Islet of Langerhans (tissue), 1 donor: ENCODE results near the gene ADGRG1.

Experiments used
- FAIRE-seq: peaks from one replicate; lab custom pipeline; 2011; peaks lifted over from hg19 to GRCh38; lab: Jason Lieb, UNC

The ADGRG1 gene

GRCh38 chr16:57648581-57649442 is 20.4 kb downstream of the ADGRG1 start:
- FAIRE-seq = no peak

- no peak for FAIRE-seq
These were observed 21.0 kb downstream of the ADGRG1 start for GRCh38 chr16:57649443-57649751.

- FAIRE-seq = no peak
These were observed 21.4 kb downstream of the ADGRG1 start for GRCh38 chr16:57649846-57650245.

- no peak for FAIRE-seq
These were observed 23.2 kb downstream of the ADGRG1 start for GRCh38 chr16:57651344-57652333.

- FAIRE-seq = no peak
These were observed 24.5 kb downstream of the ADGRG1 start for GRCh38 chr16:57652695-57653471.

- FAIRE-seq = no peak
These were observed 25.5 kb downstream of the ADGRG1 start for GRCh38 chr16:57653936-57654335.

- no peak for FAIRE-seq
These were observed 28.0 kb downstream of the ADGRG1 start for GRCh38 chr16:57656342-57656955.

GRCh38 chr16:57657228-57657627 is 28.8 kb downstream of the ADGRG1 start:
- no peak for FAIRE-seq

GRCh38 chr16:57658130-57658877 is 29.9 kb downstream of the ADGRG1 start:
- no peak for FAIRE-seq

GRCh38 chr16:57658878-57659674 is 30.6 kb downstream of the ADGRG1 start:
- no peak for FAIRE-seq

GRCh38 chr16:57660715-57661463 is 32.5 kb downstream of the ADGRG1 start:
- FAIRE-seq = no peak

GRCh38 chr16:57661510-57661909 is 33.1 kb downstream of the ADGRG1 start:
- no peak for FAIRE-seq

- no peak for FAIRE-seq
These were observed 33.8 kb downstream of the ADGRG1 start for GRCh38 chr16:57661936-57662906.

- FAIRE-seq = no peak
These were observed 35.0 kb downstream of the ADGRG1 start for GRCh38 chr16:57663436-57663835.

GRCh38 chr16:57663917-57664661 is 35.7 kb downstream of the ADGRG1 start:
- FAIRE-seq = no peak

GRCh38 chr16:57664662-57665025 is 36.2 kb downstream of the ADGRG1 start:
- no peak for FAIRE-seq

GRCh38 chr16:57665541-57665940 is 37.1 kb downstream of the ADGRG1 start:
- no peak for FAIRE-seq
